Heart right ventricle (tissue), 16 donors: ENCODE measurements around the gene CNTN4. TPM values are rescaled to one million over a fixed set of nuclear protein-coding genes. Genes with fewer than 3 reads are reported as not detected.
A peak's percentile ranks its signal among the peaks of the same experiment; 100 is the strongest.

Experiments
- ATAC-seq, 8 donors: fragments of 200-7000 bp; cut with Tn5 transposase; one replicate each; pipeline ENCODE4 v1.9.1; 2020; ENCODE audit warnings: mild to moderate bottlenecking in 8 of 8, moderate library complexity in 8 of 8, moderate number of reproducible peaks in 1 of 8
- DNase-seq, 2 donors: peaks; one replicate each; pipeline ENCODE4 v3.0.0-alpha.2; 2020
- H3K27ac ChIP-seq, 10 donors: fragments of 200-600 bp; sonication (generic) in 2 of 10; one replicate each; pipeline versions ENCODE4 v1.5.0 to v1.8.0; 2020 to 2022; ENCODE audit warnings: mild to moderate bottlenecking in 3 of 10
- H3K27me3 ChIP-seq, 7 donors: fragments of 200-600 bp; one replicate each; pipeline ENCODE4 v1.8.0; 2021 to 2022; ENCODE audit warnings: mild to moderate bottlenecking in 2 of 7
- H3K36me3 ChIP-seq, 9 donors: fragments of 200-600 bp; sonication (generic) in 1 of 9; one replicate each; pipeline versions ENCODE4 v1.5.0 to v1.8.0; 2020 to 2022; ENCODE audit warnings: mild to moderate bottlenecking in 2 of 9
- H3K4me1 ChIP-seq, 9 donors: fragments of 200-600 bp; sonication (generic) in 1 of 9; one replicate each; pipeline versions ENCODE4 v1.5.0 to v1.8.0; 2020 to 2022; ENCODE audit warnings: mild to moderate bottlenecking in 4 of 9
- H3K4me3 ChIP-seq, 10 donors: fragments of 200-600 bp; sonication (generic) in 2 of 10; one replicate each; pipeline versions ENCODE4 v1.5.0 to v1.8.0; 2020 to 2022; ENCODE audit warnings: mild to moderate bottlenecking in 7 of 10, moderate library complexity in 2 of 10
- H3K9me3 ChIP-seq, 11 donors: fragments of 200-600 bp in 10 of 11; sonication (generic) in 2 of 11; one replicate each; pipeline versions ENCODE4 v1.5.0 to v1.8.0; 2013 to 2022; ENCODE audit warnings: mild to moderate bottlenecking in 2 of 11, control low read depth in 1 of 11, moderate library complexity in 1 of 11
- WGBS, 2 donors: extraction: QIAGEN DNeasy Blood & Tissue Kit; methylation state at CpG; one replicate each; pipeline ENCODE4 v1.1.7; 2013; ENCODE audit warnings: inconsistent platforms in 1 of 2; 5-methylcytosine and 5-hydroxymethylcytosine counted together
- intact Hi-C, 10 donors: fragments of 100-400 bp; cut with DNase I; formaldehyde crosslinking; loops; one replicate each; pipeline versions ENCODE4 v1.11.1 to v1.14.2; 2022
- polyA plus RNA-seq, 2 donors: library from polyadenylated mRNA; stranded (reverse); fragments of 200-250 nt; gene quantifications; one replicate each; pipeline ENCODE4 v1.2.3, GENCODE V29; 2013
- total RNA-seq, 10 donors: library from RNA; stranded (reverse); fragmentation: NEBNext Ultra II Directional in 3 of 10; extraction: Animal tissue kit (Norgen Biotek cat#: 25700) in 3 of 10; gene quantifications; one replicate each; pipeline versions ENCODE4 v1.2.1 to v1.2.4, GENCODE V29; 2021 to 2023
- TF ChIP-seq, protein P1 (sequence below), 9 donors: fragments of 200-600 bp; sonication (generic) in 2 of 9; IDR thresholded peaks; one replicate each; pipeline versions ENCODE4 v1.5.0 to v1.8.0; 2021 to 2022; ENCODE audit warnings: antibody characterized with exemption in 9 of 9, mild to moderate bottlenecking in 5 of 9, moderate library complexity in 1 of 9
- donor health status: Arrhythmogenic right ventricular cardiomyopathy.
- donor health status: ischemic (EF 13 %, LVEDD 7.1; RV severe dilation, severe dysfunction).
- donor health status: healthy with polysubstance abuse.
- donor health status: DM: no; HTN: yes; CAD: no.
- donor health status: DM: no; HTN: no; CAD: no.
- donor health status: ischemic (EF 25% LVEDD 6.9; RV normal size, moderate dysfunction).
- donor health status: ischemic (EF 25% LVEDD 5.7; RV mildly dilated, moderate dysfunction).
- donor health status: healthy.
- donor health status: DM: yes; HTN: yes; CAD: no.
- donor health status: Ischemic cardiomyopathy.
- donor health status: ischemic (EF 35%, LVEDD 5.7; RV mildly dilated, moderate dysfunction).
- donor health status: nonischemic (EF 11% LVEDD 7.7; RV severe dilation, severe dysfunction).
- donor health status: DM: yes; HTN: yes; CAD: no.
- donor health status: PGD.
- donor health status: ischemic (EF 29% LVEDD 5.4; RV normal size, mild dysfunction).
- donor health status: nonischemic (EF 23%, LVEDD 6.1; RV moderate dilation, normal function).

CNTN4 gene
- total and polyA plus RNA-seq, 12 donors: 0.48 to 4.7 (median 2.5) TPM

DNA sequence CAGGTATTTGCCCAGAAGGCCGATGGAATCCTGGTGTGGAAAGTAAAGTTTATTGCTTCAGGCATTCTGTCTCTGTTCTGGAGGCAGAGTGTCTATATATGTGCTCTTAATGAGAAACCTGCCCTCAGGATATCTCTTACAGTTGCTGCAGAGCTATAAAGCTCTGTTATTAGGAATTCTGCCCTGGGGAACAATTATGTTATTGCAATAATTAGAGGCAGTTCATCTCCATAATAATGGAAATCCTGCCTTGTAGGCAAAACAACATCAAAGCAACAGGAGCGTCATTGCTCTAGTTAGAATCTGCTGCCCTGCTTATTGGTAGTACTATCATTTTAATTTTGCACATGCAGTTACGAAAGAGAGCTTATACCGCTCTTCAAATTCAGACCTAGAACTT lies 835.9 kb downstream of the CNTN4 start:
- DNase-seq: no peak
- TF ChIP-seq, protein P1, sequence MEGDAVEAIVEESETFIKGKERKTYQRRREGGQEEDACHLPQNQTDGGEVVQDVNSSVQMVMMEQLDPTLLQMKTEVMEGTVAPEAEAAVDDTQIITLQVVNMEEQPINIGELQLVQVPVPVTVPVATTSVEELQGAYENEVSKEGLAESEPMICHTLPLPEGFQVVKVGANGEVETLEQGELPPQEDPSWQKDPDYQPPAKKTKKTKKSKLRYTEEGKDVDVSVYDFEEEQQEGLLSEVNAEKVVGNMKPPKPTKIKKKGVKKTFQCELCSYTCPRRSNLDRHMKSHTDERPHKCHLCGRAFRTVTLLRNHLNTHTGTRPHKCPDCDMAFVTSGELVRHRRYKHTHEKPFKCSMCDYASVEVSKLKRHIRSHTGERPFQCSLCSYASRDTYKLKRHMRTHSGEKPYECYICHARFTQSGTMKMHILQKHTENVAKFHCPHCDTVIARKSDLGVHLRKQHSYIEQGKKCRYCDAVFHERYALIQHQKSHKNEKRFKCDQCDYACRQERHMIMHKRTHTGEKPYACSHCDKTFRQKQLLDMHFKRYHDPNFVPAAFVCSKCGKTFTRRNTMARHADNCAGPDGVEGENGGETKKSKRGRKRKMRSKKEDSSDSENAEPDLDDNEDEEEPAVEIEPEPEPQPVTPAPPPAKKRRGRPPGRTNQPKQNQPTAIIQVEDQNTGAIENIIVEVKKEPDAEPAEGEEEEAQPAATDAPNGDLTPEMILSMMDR (IDR thresholded peaks at IDR 0.05): no peak
- intact Hi-C loops: no loop called here
- WGBS, 2 donors: 91 to 93% methylated on average over 4 of the region's 4 CpGs
- Histone ChIP-seq H3K27ac (no peak overlapping the region), H3K4me3 (no peak overlapping the region), H3K27me3 (no peaks in the 10 kb centered on the region), H3K9me3 (peaks cover 0 to 5% (median 0%) of the 10 kb centered on the region in 11 donors), H3K36me3 (no peaks in the 10 kb centered on the region), H3K4me1 (peaks cover 0 to 7% (median 0%) of the 10 kb centered on the region in 9 donors)
- no peak for ATAC-seq

DNA sequence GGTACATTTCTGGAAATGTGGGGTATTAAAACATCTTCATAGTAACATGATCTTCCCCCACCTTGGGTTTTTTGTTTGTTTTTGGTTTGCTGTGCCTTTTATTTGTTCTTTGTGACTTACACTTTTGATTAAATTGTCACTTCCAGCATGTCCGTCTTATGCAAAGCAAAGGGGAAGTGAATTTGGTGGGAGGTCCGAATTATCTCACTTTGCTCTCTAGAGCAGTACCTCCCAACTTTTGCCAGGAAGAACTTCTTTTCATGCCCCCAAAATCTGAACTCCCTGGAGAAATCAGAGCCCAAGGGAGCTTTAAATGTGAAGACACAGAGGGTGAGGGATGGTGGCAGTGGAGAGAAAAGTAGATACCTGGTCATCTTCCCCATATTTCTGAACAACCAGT lies 838.4 kb downstream of the CNTN4 start:
- 56 to 81% methylated on average over 2 of the region's 2 CpGs for WGBS, 2 donors
- Histone ChIP-seq H3K27ac (no peak overlapping the region), H3K36me3 (no peaks in the 10 kb centered on the region), H3K4me3 (no peak overlapping the region), H3K27me3 (no peaks in the 10 kb centered on the region), H3K4me1 (peaks cover 0 to 7% (median 0%) of the 10 kb centered on the region in 9 donors), H3K9me3 (peaks cover 0 to 5% (median 0%) of the 10 kb centered on the region in 11 donors)
- TF ChIP-seq, protein P1 (IDR thresholded peaks at IDR 0.05): no peak
- intact Hi-C loops: no loop called here
- DNase-seq (no peak), ATAC-seq (no peak)

DNA sequence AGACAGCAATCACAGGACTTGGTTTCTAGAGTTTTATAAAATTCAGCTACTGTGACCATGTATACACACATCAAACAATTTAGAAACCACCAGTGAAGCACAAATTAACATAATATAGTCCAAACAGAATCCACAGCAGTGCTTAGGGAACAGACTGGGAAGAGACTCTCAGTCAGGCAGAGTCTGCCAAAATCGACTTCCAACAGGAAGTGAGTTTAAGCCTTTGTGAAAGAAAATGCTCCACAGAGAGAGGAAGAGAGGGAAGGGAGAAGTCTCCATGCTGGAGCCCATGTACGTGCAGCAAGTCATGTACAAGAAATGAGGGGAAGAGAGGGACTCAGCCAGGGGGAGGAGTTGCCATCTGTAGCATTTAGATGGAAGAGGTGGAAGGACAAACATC lies 838.9 kb downstream of the CNTN4 start:
- H3K9me3 ChIP-seq: peaks cover 0 to under 1% (median 0%) of the 10 kb centered on the region in 11 donors
- H3K27ac ChIP-seq: no peak overlapping the region
- ATAC-seq (peak in 1 of 8 donors; percentile 39), DNase-seq (no peak)
- no peak overlapping the region for H3K4me3 ChIP-seq
- TF ChIP-seq, protein P1 (IDR thresholded peaks at IDR 0.05): no peak
- WGBS, 2 donors: 32 to 48% methylated on average over 2 of the region's 2 CpGs
- H3K27me3 ChIP-seq: no peaks in the 10 kb centered on the region
- peaks cover 0 to 7% (median 0%) of the 10 kb centered on the region in 9 donors for H3K4me1 ChIP-seq
- H3K36me3 ChIP-seq: no peaks in the 10 kb centered on the region
- intact Hi-C loops: no loop called here

DNA sequence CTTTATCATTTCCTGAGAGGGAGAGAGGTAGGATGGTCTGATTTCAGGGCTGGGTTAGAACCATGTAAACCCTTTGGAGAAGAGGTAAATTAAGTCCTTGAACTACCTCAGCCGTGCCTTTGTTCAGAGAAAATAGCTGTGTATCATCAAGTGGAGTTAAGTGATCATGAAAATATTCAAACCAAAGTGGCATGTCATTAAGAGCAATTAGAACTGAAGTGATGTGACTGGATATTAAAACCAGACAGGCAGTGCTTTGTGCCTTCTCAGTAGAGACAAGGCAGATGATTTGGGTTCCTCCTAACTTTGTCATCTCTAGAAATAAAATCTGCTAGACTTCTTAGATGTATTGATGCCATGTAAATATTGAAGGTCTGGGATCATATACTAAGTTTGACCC lies 840.0 kb downstream of the CNTN4 start:
- intact Hi-C loops: no loop called here
- ATAC-seq: no peak
- no peak for DNase-seq
- TF ChIP-seq, protein P1 (IDR thresholded peaks at IDR 0.05): no peak
- WGBS, 2 donors: 47 to 69% methylated on average over 1 of the region's 1 CpG
- peaks cover 0 to 7% (median 0%) of the 10 kb centered on the region in 9 donors for H3K4me1 ChIP-seq
- H3K4me3 ChIP-seq: no peak overlapping the region
- no peak overlapping the region for H3K27ac ChIP-seq
- H3K9me3 ChIP-seq: no peaks in the 10 kb centered on the region
- no peaks in the 10 kb centered on the region for H3K36me3 ChIP-seq
- no peaks in the 10 kb centered on the region for H3K27me3 ChIP-seq
